HG03196 (cell line): Measurements from ENCODE around the gene CCDC88B.
"Not testable (repeated sequence)": the region's sequence is repeated elsewhere in the genome, so short reads cannot be mapped to it uniquely, and the experiment has no call there.

Experiments
- ATAC-seq: cut with Tn5 transposase; IDR thresholded peaks from one replicate; pipeline ENCODE4 v1.9.1; 2021; ENCODE audit not compliant: unreplicated experiment

Gene CCDC88B

GRCh38 chr11:64320556-64320955, 19.4 kb upstream of the CCDC88B start:
- ATAC-seq, result no peak

- ATAC-seq, result no peak
Measured at GRCh38 chr11:64321026-64321425, 19.0 kb upstream of the CCDC88B start.

- no peak for ATAC-seq
Measured at GRCh38 chr11:64321533-64321932, 18.5 kb upstream of the CCDC88B start.

GRCh38 chr11:64322925-64323260, 17.1 kb upstream of the CCDC88B start:
- ATAC-seq, result no peak

GRCh38 chr11:64323373-64323772, 16.6 kb upstream of the CCDC88B start:
- no peak for ATAC-seq

GRCh38 chr11:64323984-64324383, 16.0 kb upstream of the CCDC88B start:
- not testable (repeated sequence) for ATAC-seq

- no peak for ATAC-seq
Measured at GRCh38 chr11:64324692-64325469, 15.1 kb upstream of the CCDC88B start.

GRCh38 chr11:64327375-64327774, 12.6 kb upstream of the CCDC88B start:
- ATAC-seq, result no peak

- ATAC-seq, result no peak
Measured at GRCh38 chr11:64327993-64328392, 12.0 kb upstream of the CCDC88B start.

GRCh38 chr11:64330888-64331287, 9.1 kb upstream of the CCDC88B start:
- ATAC-seq, result no peak

GRCh38 chr11:64331569-64332371, 8.2 kb upstream of the CCDC88B start:
- peak; percentile 48 for ATAC-seq

- ATAC-seq, result no peak
Measured at GRCh38 chr11:64333556-64333955, 6.4 kb upstream of the CCDC88B start.

GRCh38 chr11:64334764-64335735, 5.0 kb upstream of the CCDC88B start:
- peak; percentile 73 for ATAC-seq

- no peak for ATAC-seq
Measured at GRCh38 chr11:64337538-64338249, 2.3 kb upstream of the CCDC88B start.

GRCh38 chr11:64338716-64339115, 1.3 kb upstream of the CCDC88B start:
- ATAC-seq, result no peak

GRCh38 chr11:64339286-64339685, 718 bp upstream of the CCDC88B start:
- ATAC-seq, result no peak

GRCh38 chr11:64340671-64341335, 799 bp downstream of the CCDC88B start:
- peak; percentile 38 for ATAC-seq

- ATAC-seq, result no peak
Measured at GRCh38 chr11:64341429-64341828, 1.4 kb downstream of the CCDC88B start.

- ATAC-seq, result no peak
Measured at GRCh38 chr11:64341851-64342791, 2.1 kb downstream of the CCDC88B start.
